Hepatocyte (in vitro differentiated cells): ENCODE results near the gene ATAD2B. TPM values are rescaled to one million over a fixed set of nuclear protein-coding genes. Genes with fewer than 3 reads are reported as not detected.

Experiments used
- DNase-seq: peaks from one replicate; pipeline ENCODE4 v3.0.0-alpha.2; 2016; ENCODE audit warnings: low spot score
- H2AFZ ChIP-seq: fragments of 200-600 bp; sonication (generic); 2 replicates; pipeline ENCODE4 v1.6.0; 2016; ENCODE audit warnings: antibody characterized with exemption, mild to moderate bottlenecking
- H3K27ac ChIP-seq: fragments of 200-600 bp; sonication (generic); 2 replicates; pipeline ENCODE4 v1.5.1; 2016; ENCODE audit warnings: mild to moderate bottlenecking
- H3K27me3 ChIP-seq: fragments of 200-600 bp; sonication (generic); 2 replicates; pipeline ENCODE4 v1.6.1; 2016
- H3K36me3 ChIP-seq: fragments of 200-600 bp; sonication (generic); replicated peaks from 2 replicates; pipeline ENCODE4 v1.5.1; 2016; ENCODE audit warnings: low read depth; ENCODE audit not compliant: insufficient read depth
- H3K4me1 ChIP-seq: fragments of 200-600 bp; sonication (generic); 2 replicates; pipeline ENCODE4 v1.5.1; 2016; ENCODE audit warnings: mild to moderate bottlenecking, moderate library complexity; ENCODE audit not compliant: insufficient read depth
- H3K4me2 ChIP-seq: fragments of 200-600 bp; sonication (generic); 2 replicates; pipeline ENCODE4 v1.6.0; 2016
- H3K4me3 ChIP-seq: fragments of 200-600 bp; sonication (generic); 2 replicates; pipeline ENCODE4 v1.5.1; 2016; ENCODE audit warnings: mild to moderate bottlenecking
- H3K79me2 ChIP-seq: fragments of 200-600 bp; sonication (generic); 2 replicates; pipeline ENCODE4 v1.6.0; 2017; ENCODE audit warnings: mild to moderate bottlenecking
- H3K9me2 ChIP-seq: fragments of 200-600 bp; sonication (generic); replicated peaks from 2 replicates; pipeline ENCODE4 v1.6.0; 2017; ENCODE audit warnings: mild to moderate bottlenecking; ENCODE audit not compliant: insufficient read depth
- H3K9me3 ChIP-seq: fragments of 200-600 bp; sonication (generic); 2 replicates; pipeline ENCODE4 v1.5.1; 2016; ENCODE audit warnings: low read depth, mild to moderate bottlenecking
- H4K20me1 ChIP-seq: fragments of 200-600 bp; sonication (generic); 2 replicates; pipeline ENCODE4 v1.6.0; 2016; ENCODE audit warnings: mild to moderate bottlenecking; ENCODE audit not compliant: insufficient read depth, poor library complexity, severe bottlenecking
- EZH2 ChIP-seq: fragments of 200-600 bp; sonication (generic); IDR thresholded peaks from 2 replicates; pipeline ENCODE4 v1.6.1; 2016; ENCODE audit warnings: antibody characterized with exemption, mild to moderate bottlenecking, borderline replicate concordance
- EZH2phosphoT487 ChIP-seq: fragments of 200-600 bp; sonication (generic); IDR thresholded peaks from one replicate; pipeline ENCODE4 v1.6.1; 2018; ENCODE audit warnings: antibody characterized with exemption, mild to moderate bottlenecking, low read depth, moderate library complexity; ENCODE audit not compliant: unreplicated experiment, severe bottlenecking
- WGBS: methylation state at CpG from one replicate; pipeline ENCODE4 v1.1.6; 2016; ENCODE audit warnings: low lambda C conversion rate; ENCODE audit errors: missing lambda C conversion rate; 5-methylcytosine and 5-hydroxymethylcytosine counted together
- polyA plus RNA-seq: library from polyadenylated mRNA; unstranded; fragments of >200 nt; fragmentation: Nextera tagmentation; extraction: Ambion mirVana; gene quantifications from 2 replicates; pipeline ENCODE4 v1.2.1, GENCODE V29; 2016
- total RNA-seq: library from RNA; depleted of rRNA; stranded (reverse); fragments of >200 nt; gene quantifications from 2 replicates; pipeline ENCODE4 v1.2.3, GENCODE V29; 2014
- TF ChIP-seq, protein P1 (sequence below): fragments of 200-600 bp; sonication (generic); IDR thresholded peaks from 2 replicates; pipeline ENCODE4 v1.5.1; 2016; ENCODE audit warnings: antibody characterized with exemption, mild to moderate bottlenecking; ENCODE audit not compliant: poor library complexity

The ATAD2B gene
- total and polyA plus RNA-seq, 2 experiments from 2014 or later, result 6.1 to 17.1 TPM

GRCh38 chr2:23754970-23755369, 172.0 kb downstream of the ATAD2B start:
- Histone ChIP-seq H3K79me2 (no peaks in the 10 kb centered on the region), H4K20me1 (no peaks in the 10 kb centered on the region), H3K36me3 (no peaks in the 10 kb centered on the region), H3K27me3 (no peaks in the 10 kb centered on the region), H3K4me1 (no peaks in the 10 kb centered on the region), H3K4me3 (no peak overlapping the region), H2AFZ (no peak overlapping the region), H3K4me2 (no peak overlapping the region), H3K27ac (no peak overlapping the region), H3K9me3 (no peaks in the 10 kb centered on the region), H3K9me2 (no peaks in the 10 kb centered on the region)
- TF ChIP-seq EZH2phosphoT487, result no peak
- no peak for TF ChIP-seq EZH2
- TF ChIP-seq, protein P1, sequence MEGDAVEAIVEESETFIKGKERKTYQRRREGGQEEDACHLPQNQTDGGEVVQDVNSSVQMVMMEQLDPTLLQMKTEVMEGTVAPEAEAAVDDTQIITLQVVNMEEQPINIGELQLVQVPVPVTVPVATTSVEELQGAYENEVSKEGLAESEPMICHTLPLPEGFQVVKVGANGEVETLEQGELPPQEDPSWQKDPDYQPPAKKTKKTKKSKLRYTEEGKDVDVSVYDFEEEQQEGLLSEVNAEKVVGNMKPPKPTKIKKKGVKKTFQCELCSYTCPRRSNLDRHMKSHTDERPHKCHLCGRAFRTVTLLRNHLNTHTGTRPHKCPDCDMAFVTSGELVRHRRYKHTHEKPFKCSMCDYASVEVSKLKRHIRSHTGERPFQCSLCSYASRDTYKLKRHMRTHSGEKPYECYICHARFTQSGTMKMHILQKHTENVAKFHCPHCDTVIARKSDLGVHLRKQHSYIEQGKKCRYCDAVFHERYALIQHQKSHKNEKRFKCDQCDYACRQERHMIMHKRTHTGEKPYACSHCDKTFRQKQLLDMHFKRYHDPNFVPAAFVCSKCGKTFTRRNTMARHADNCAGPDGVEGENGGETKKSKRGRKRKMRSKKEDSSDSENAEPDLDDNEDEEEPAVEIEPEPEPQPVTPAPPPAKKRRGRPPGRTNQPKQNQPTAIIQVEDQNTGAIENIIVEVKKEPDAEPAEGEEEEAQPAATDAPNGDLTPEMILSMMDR, result no peak
- no peak for DNase-seq

DNA sequence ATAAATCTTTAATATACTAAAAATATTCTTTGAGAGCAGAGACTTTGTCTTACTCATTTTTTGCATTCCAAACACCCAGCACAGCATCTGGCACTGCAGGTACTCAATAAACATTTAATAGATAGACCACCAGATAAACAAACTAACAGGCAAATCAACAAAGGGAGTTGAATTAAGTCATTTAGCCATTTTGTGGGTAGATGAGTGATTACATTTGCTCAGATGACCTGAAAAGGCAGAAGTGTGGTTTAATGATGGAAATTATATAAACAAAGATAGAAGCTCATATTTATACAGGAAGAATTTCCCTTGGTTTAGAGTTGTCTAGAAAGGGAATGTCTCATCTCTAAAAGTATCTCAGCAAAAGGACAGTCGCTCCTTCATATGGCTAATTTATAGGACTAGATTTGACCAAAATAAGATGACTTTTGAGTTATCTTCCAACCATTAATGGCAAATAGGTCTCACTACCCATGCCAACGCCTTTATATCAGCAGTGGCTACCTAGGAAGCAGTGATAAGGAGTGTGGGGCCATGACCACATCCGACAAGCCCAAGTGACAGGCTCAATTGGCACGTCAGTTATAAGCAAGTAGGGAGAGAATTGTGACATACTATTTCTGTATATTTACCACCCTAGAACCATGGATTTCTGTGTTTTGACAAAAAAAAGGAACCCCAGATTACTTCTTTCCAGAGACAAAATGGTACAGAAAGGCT, 173.5 kb downstream of the ATAD2B start:
- TF ChIP-seq, protein P1, result no peak
- TF ChIP-seq EZH2phosphoT487 (no peak), EZH2 (no peak)
- 75% methylated on average over 4 of the region's 4 CpGs for whole genome bisulfite sequencing

GRCh38 chr2:23751747-23752265, 175.1 kb downstream of the ATAD2B start:
- Histone ChIP-seq H3K4me2 (no peak overlapping the region), H3K9me2 (no peaks in the 10 kb centered on the region), H2AFZ (no peak overlapping the region), H3K79me2 (no peaks in the 10 kb centered on the region), H3K4me1 (no peaks in the 10 kb centered on the region), H3K27ac (no peak overlapping the region), H4K20me1 (no peaks in the 10 kb centered on the region), H3K36me3 (no peaks in the 10 kb centered on the region), H3K27me3 (no peaks in the 10 kb centered on the region), H3K4me3 (no peak overlapping the region), H3K9me3 (no peaks in the 10 kb centered on the region)
- DNase-seq, result no peak
- TF ChIP-seq EZH2, result no peak
- TF ChIP-seq, protein P1, result no peak
- TF ChIP-seq EZH2phosphoT487, result no peak
- WGBS, result 95% methylated on average over 2 of the region's 2 CpGs

More for the DNA sequence above, 173.5 kb downstream of the ATAD2B start:
- Histone ChIP-seq H3K4me2 (no peak overlapping the region), H3K27ac (no peak overlapping the region), H4K20me1 (no peaks in the 10 kb centered on the region), H3K9me3 (no peaks in the 10 kb centered on the region), H3K4me3 (no peak overlapping the region), H3K4me1 (no peaks in the 10 kb centered on the region), H2AFZ (no peak overlapping the region), H3K9me2 (no peaks in the 10 kb centered on the region), H3K27me3 (no peaks in the 10 kb centered on the region), H3K79me2 (no peaks in the 10 kb centered on the region), H3K36me3 (no peaks in the 10 kb centered on the region)
- no peak for DNase-seq
